ENCODE results near the gene VASP. TPM values are rescaled to one million over a fixed set of nuclear protein-coding genes. Genes with fewer than 3 reads are reported as not detected.
A peak's percentile ranks its signal among the peaks of the same experiment; 100 is the strongest.

VASP gene
- total RNA-seq, 4 donors from 2014 or later: 140 to 246 (median 167) TPM

- no peak for ATAC-seq
- Histone ChIP-seq H3K4me3 (no peak overlapping the region), H3K9me3 (no peaks in the 10 kb centered on the region), H3K27ac (no peak overlapping the region), H3K4me1 (peaks cover 0 to 13% (median 3%) of the 10 kb centered on the region in 3 donors), H3K27me3 (no peaks in the 10 kb centered on the region), H3K36me3 (no peaks in the 10 kb centered on the region)
- WGBS, 2 donors (ENCODE audit: low coverage in 1 of 2): 20 to 75% methylated on average over 1 to 4 of the region's 4 CpGs
- TF ChIP-seq EP300 (IDR thresholded peaks at IDR 0.05): no peak
- TF ChIP-seq POLR2A (IDR thresholded peaks at IDR 0.05): no peak
- no peak for TF ChIP-seq POLR2AphosphoS5 (IDR thresholded peaks at IDR 0.05)
- no peak for TF ChIP-seq CTCF (IDR thresholded peaks at IDR 0.05)
These were observed 44.0 kb upstream of the VASP start for GRCh38 chr19:45463241-45463640.

GRCh38 chr19:45464274-45464673, 43.0 kb upstream of the VASP start:
- TF ChIP-seq CTCF (IDR thresholded peaks at IDR 0.05) (no peak), POLR2A (IDR thresholded peaks at IDR 0.05) (no peak)
- WGBS, 2 donors (ENCODE audit: low coverage in 1 of 2): 78 to 86% methylated on average over 2 of the region's 2 CpGs

GRCh38 chr19:45464852-45465441, 42.3 kb upstream of the VASP start:
- 56% methylated on average over 3 of the region's 8 CpGs; no CpG with 5 or more reads in 1 of the 2 donors for WGBS, 2 donors (ENCODE audit: low coverage in 1 of 2)
- TF ChIP-seq CTCF (IDR thresholded peaks at IDR 0.05) (no peak), POLR2A (IDR thresholded peaks at IDR 0.05) (no peak), POLR2AphosphoS5 (IDR thresholded peaks at IDR 0.05) (no peak), EP300 (IDR thresholded peaks at IDR 0.05) (no peak)
- Histone ChIP-seq H3K4me1 (peaks cover 0 to 24% (median 8%) of the 10 kb centered on the region in 3 donors), H3K27ac (no peak overlapping the region), H3K36me3 (no peaks in the 10 kb centered on the region), H3K27me3 (no peaks in the 10 kb centered on the region), H3K9me3 (no peaks in the 10 kb centered on the region), H3K4me3 (no peak overlapping the region)
- ATAC-seq: no peak

More at GRCh38 chr19:45464274-45464673, 43.0 kb upstream of the VASP start:
- H3K27me3 ChIP-seq: no peaks in the 10 kb centered on the region
- no peaks in the 10 kb centered on the region for H3K9me3 ChIP-seq
- H3K36me3 ChIP-seq: no peaks in the 10 kb centered on the region
- ATAC-seq: no peak
- no peak overlapping the region for H3K27ac ChIP-seq
- peaks cover 0 to 20% (median 6%) of the 10 kb centered on the region in 3 donors for H3K4me1 ChIP-seq
- no peak overlapping the region for H3K4me3 ChIP-seq

GRCh38 chr19:45467115-45467455, 40.2 kb upstream of the VASP start:
- Histone ChIP-seq H3K4me3 (peak overlapping the region; percentile 59 to 67), H3K27ac (peak overlapping the region; percentile 88 to 97 (median 94)), H3K36me3 (no peaks in the 10 kb centered on the region), H3K4me1 (peaks cover 2 to 37% (median 16%) of the 10 kb centered on the region in 3 donors), H3K27me3 (no peaks in the 10 kb centered on the region), H3K9me3 (no peaks in the 10 kb centered on the region)
- 0 to 1% methylated on average over 9 to 10 of the region's 11 CpGs for WGBS, 2 donors (ENCODE audit: low coverage in 1 of 2)
- TF ChIP-seq CTCF (IDR thresholded peaks at IDR 0.05) (no peak), POLR2AphosphoS5 (IDR thresholded peaks at IDR 0.05) (no peak), EP300 (IDR thresholded peaks at IDR 0.05) (no peak), POLR2A (IDR thresholded peaks at IDR 0.05) (no peak)
- no peak for ATAC-seq

- Histone ChIP-seq H3K36me3 (no peaks in the 10 kb centered on the region), H3K27me3 (no peaks in the 10 kb centered on the region), H3K4me1 (peaks cover 2 to 37% (median 16%) of the 10 kb centered on the region in 3 donors), H3K9me3 (no peaks in the 10 kb centered on the region), H3K4me3 (peak within 1 kb of the TSS; percentile 59 to 67), H3K27ac (peak within 1 kb of the TSS; percentile 88 to 97 (median 94))
- 0% methylated on average over 7 of the region's 56 CpGs for WGBS, 2 donors (ENCODE audit: low coverage in 1 of 2)
- TF ChIP-seq POLR2AphosphoS5 (IDR thresholded peaks at IDR 0.05) (peak; percentile 99), POLR2A (IDR thresholded peaks at IDR 0.05) (peak; percentile 87 to 92), CTCF (IDR thresholded peaks at IDR 0.05) (peak in 2 of 4 experiments; percentile 10 to 17), EP300 (IDR thresholded peaks at IDR 0.05) (peak; percentile 61)
- peak; percentile 63 for ATAC-seq
These were observed 39.7 kb upstream of the VASP start, which contains the start of gene FOSB for GRCh38 chr19:45467456-45468158. Gene FOSB (plus strand): TSS chr19:45467996. CDS start chr19:45468587, 591 bp downstream.

Measured in gastroesophageal sphincter (tissue), 4 donors.